ENCODE data around the gene GJA1.

Gene GJA1

DNA sequence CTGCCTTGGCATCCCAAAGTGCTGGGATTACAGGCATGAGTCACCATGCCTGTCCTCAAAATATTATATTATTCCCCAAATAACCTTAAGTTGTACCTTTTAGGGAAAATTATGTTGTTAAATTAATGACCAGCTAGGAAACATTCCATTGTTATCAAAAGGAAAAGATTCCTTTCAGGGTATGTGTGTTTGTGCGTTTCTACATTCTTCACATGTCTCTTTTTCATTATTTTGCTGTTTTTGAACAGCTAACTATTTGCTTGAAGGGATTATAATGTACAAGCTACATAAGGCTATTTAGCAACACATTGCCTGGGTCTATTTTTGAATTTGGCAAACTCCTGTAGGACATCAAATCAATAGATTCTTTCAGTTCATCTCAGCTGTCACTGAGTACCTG lies 57.1 kb downstream of the GJA1 start:
- DNase-seq, result no peak

DNA sequence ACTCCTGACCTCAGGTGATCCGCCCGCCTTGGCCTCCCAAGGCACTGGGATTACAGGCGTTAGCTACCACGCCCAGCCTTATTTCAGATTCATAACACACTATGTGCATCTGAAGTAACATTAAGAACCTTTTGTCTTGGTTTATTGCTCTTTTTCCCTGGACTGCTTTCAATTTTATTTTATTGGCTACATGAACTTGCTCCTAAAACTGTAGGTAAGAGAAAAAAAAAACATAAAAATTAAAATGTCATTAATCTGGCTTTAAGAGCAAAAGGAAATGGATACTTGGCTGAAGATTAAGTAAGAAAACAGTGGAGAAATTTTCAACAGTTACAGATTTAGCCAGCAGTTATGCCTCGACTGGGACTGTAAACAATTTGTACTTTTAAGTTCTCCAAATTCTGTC lies 62.5 kb downstream of the GJA1 start:
- DNase-seq, result no peak

DNA sequence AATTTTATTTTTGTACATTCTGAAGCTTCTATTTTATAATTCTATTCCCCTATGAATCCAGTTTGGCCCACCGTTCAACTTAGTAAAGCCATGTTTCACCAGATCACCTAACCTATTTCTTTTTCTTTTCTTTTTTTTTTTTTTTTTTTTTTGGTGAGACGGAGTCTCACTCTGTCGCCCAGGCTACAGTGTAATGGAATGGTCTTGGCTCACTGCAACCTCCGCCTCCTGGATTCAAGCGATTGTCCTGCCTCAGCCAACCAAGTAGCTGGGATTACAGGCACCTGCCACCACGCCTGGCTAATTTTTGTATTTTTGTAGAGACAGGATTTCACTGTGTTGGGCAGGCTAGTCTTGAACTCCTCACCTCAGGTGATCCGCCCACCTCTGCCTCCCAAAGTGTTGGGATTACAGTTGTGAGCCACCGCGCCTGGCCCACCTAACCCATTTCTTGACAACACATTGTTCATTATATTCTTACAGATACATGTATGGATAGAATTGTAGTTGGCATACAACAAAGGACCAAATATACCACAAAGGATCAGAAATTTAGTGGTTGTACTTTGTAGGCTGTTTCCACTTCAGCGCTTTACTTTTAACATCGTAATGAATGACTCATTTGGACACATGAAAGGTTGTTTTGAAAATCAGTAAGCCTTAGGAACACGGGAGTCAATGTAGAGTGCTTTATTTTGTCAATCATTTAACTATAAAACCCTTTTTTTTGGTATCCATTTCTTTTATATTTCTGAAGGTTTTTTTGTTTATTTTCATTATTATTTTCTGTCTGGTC lies 63.2 kb downstream of the GJA1 start:
- no peak for DNase-seq

All from activated CD4-positive, alpha-beta T cell treated with anti-CD3 and anti-CD28 coated beads for 48 hours (primary cell).